Measurements from ENCODE around the gene LRRC7. TPM values are rescaled to one million over a fixed set of nuclear protein-coding genes. Genes with fewer than 3 reads are reported as not detected.

The LRRC7 gene
- total and polyA plus RNA-seq, 2 of the 8 experiments (the other 6 are each of a cell fraction or from before 2014, with no cell fraction given): 0.03 to 0.17 TPM

DNA sequence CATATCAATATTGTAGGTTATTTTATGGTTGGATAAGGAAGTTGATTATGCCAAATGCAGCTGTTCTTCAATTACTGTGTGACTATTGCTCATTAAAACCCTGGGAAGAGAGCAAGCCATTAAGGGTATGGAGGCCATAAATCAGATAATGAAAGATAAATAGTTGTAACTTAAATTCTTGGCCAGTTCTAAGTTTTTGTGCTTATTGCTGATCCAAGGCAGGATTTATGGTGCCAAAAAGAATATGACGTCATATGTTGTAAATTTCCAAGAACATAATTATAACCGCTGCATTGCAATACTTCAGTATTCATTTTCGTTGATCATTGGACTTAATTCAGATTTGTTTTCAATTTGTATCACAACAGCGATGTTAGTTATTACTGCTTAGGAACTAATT lies 426.1 kb downstream of the LRRC7 start (continued):
- TF ChIP-seq, protein P1, sequence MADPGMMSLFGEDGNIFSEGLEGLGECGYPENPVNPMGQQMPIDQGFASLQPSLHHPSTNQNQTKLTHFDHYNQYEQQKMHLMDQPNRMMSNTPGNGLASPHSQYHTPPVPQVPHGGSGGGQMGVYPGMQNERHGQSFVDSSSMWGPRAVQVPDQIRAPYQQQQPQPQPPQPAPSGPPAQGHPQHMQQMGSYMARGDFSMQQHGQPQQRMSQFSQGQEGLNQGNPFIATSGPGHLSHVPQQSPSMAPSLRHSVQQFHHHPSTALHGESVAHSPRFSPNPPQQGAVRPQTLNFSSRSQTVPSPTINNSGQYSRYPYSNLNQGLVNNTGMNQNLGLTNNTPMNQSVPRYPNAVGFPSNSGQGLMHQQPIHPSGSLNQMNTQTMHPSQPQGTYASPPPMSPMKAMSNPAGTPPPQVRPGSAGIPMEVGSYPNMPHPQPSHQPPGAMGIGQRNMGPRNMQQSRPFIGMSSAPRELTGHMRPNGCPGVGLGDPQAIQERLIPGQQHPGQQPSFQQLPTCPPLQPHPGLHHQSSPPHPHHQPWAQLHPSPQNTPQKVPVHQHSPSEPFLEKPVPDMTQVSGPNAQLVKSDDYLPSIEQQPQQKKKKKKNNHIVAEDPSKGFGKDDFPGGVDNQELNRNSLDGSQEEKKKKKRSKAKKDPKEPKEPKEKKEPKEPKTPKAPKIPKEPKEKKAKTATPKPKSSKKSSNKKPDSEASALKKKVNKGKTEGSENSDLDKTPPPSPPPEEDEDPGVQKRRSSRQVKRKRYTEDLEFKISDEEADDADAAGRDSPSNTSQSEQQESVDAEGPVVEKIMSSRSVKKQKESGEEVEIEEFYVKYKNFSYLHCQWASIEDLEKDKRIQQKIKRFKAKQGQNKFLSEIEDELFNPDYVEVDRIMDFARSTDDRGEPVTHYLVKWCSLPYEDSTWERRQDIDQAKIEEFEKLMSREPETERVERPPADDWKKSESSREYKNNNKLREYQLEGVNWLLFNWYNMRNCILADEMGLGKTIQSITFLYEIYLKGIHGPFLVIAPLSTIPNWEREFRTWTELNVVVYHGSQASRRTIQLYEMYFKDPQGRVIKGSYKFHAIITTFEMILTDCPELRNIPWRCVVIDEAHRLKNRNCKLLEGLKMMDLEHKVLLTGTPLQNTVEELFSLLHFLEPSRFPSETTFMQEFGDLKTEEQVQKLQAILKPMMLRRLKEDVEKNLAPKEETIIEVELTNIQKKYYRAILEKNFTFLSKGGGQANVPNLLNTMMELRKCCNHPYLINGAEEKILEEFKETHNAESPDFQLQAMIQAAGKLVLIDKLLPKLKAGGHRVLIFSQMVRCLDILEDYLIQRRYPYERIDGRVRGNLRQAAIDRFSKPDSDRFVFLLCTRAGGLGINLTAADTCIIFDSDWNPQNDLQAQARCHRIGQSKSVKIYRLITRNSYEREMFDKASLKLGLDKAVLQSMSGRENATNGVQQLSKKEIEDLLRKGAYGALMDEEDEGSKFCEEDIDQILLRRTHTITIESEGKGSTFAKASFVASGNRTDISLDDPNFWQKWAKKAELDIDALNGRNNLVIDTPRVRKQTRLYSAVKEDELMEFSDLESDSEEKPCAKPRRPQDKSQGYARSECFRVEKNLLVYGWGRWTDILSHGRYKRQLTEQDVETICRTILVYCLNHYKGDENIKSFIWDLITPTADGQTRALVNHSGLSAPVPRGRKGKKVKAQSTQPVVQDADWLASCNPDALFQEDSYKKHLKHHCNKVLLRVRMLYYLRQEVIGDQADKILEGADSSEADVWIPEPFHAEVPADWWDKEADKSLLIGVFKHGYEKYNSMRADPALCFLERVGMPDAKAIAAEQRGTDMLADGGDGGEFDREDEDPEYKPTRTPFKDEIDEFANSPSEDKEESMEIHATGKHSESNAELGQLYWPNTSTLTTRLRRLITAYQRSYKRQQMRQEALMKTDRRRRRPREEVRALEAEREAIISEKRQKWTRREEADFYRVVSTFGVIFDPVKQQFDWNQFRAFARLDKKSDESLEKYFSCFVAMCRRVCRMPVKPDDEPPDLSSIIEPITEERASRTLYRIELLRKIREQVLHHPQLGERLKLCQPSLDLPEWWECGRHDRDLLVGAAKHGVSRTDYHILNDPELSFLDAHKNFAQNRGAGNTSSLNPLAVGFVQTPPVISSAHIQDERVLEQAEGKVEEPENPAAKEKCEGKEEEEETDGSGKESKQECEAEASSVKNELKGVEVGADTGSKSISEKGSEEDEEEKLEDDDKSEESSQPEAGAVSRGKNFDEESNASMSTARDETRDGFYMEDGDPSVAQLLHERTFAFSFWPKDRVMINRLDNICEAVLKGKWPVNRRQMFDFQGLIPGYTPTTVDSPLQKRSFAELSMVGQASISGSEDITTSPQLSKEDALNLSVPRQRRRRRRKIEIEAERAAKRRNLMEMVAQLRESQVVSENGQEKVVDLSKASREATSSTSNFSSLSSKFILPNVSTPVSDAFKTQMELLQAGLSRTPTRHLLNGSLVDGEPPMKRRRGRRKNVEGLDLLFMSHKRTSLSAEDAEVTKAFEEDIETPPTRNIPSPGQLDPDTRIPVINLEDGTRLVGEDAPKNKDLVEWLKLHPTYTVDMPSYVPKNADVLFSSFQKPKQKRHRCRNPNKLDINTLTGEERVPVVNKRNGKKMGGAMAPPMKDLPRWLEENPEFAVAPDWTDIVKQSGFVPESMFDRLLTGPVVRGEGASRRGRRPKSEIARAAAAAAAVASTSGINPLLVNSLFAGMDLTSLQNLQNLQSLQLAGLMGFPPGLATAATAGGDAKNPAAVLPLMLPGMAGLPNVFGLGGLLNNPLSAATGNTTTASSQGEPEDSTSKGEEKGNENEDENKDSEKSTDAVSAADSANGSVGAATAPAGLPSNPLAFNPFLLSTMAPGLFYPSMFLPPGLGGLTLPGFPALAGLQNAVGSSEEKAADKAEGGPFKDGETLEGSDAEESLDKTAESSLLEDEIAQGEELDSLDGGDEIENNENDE (IDR thresholded peaks at IDR 0.05; ENCODE audit: insufficient replicate concordance, low read length): no peak
- TF ChIP-seq, protein P2, sequence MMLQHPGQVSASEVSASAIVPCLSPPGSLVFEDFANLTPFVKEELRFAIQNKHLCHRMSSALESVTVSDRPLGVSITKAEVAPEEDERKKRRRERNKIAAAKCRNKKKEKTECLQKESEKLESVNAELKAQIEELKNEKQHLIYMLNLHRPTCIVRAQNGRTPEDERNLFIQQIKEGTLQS (IDR thresholded peaks at IDR 0.05; ENCODE audit: insufficient read depth, low read depth, low read length): no peak
